ENCODE measurements around the gene ALKBH8.
"Not testable (repeated sequence)": the region's sequence is repeated elsewhere in the genome, so short reads cannot be mapped to it uniquely, and the experiment has no call there.

Gene ALKBH8

DNA sequence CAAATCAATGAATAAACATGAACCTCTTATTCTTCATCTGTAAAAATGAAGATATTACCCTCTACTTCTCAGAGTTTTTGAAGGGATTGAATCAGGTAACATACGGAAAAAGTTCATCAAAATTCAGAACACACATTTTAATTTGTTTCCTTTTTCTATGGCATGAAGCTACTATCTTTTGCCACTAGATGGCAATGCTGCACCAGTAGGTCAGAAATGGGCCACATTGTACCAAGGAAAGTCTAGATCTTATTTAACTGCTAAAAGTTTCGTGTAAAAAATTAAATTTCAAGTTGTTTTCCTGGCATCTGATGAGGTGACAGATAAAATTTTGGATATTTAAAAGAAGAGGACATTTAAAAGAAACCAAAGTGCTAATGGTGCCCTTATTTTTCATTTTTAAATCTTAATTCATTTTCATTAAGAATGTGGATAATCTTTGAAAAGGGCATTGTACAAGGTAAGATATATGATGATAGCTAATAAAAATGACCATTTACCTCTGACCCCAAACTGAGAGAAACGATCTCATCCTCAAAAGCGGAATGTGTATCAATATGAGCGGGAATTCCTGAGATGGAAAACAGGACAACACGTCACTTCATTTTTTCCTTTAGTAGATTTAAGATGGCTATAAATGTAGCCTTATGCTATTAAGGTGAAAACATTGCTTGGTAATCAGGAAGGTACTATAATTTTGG is 16.1 kb downstream of the ALKBH8 start:
- peak; percentile 35 for DNase-seq (ENCODE audit: extremely low spot score)
- TF ChIP-seq CTCF (IDR thresholded peaks at IDR 0.05; ENCODE audit: control extremely low read depth, extremely low read depth, low read depth, missing control alignments) = peak; percentile 85
- ChIA-PET CTCF (interaction anchor here (0.8 to 10.8 kb wide), 20 partner anchors 10 to 327 kb away, joined by 3 to 157 read pairs (median 4); partner anchors contain the start of genes ALKBH8 and ELMOD1), POLR2A (no interaction called here)

GRCh38 chr11:107547961-107548360 is 17.6 kb downstream of the ALKBH8 start:
- CTCF ChIA-PET = interaction anchor here (1.2 to 10.8 kb wide), 7 partner anchors 8 to 225 kb away, joined by 3 to 157 read pairs (median 10); partner anchors contain the start of gene ALKBH8

GRCh38 chr11:107545101-107545514 is 20.4 kb downstream of the ALKBH8 start:
- ChIA-PET CTCF (interaction anchor here (1.2 to 10.8 kb wide), 3 partner anchors 9 to 143 kb away, joined by 4 to 157 read pairs (median 97); partner anchors contain the start of gene ALKBH8), POLR2A (no interaction called here)
- DNase-seq (ENCODE audit: extremely low spot score) = no peak
- no peak for TF ChIP-seq CTCF (IDR thresholded peaks at IDR 0.05; ENCODE audit: control extremely low read depth, extremely low read depth, low read depth, missing control alignments)

More at GRCh38 chr11:107547961-107548360, 17.6 kb downstream of the ALKBH8 start:
- DNase-seq (ENCODE audit: extremely low spot score) = no peak
- POLR2A ChIA-PET = no interaction called here
- no peak for TF ChIP-seq CTCF (IDR thresholded peaks at IDR 0.05; ENCODE audit: control extremely low read depth, extremely low read depth, low read depth, missing control alignments)

DNA sequence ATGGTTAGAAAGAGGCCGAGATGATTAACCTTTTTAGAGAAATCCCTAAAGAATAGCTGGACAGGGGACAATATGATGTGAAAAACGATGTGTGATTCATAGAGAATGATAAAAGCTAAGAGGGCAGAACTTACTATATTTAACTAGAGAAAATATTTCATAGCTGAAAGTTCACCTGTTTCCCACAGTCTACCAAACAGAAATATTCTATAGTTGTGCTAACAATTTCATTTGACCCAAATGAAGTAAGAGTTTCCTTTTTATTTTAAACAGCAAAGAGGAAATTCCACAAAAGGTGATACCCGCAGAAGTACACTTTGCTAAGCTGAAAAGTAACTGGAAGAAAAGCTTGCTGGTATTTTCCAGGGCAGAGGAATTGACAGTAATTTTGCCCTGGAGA is 26.7 kb downstream of the ALKBH8 start:
- no peak for TF ChIP-seq CTCF (IDR thresholded peaks at IDR 0.05; ENCODE audit: control extremely low read depth, extremely low read depth, low read depth, missing control alignments)
- CTCF ChIA-PET = interaction anchor here (1.4 to 2.4 kb wide), 2 partner anchors 10 to 81 kb away, joined by 3 to 11 read pairs; partner anchors contain the start of gene CWF19L2
- POLR2A ChIA-PET = no interaction called here
- no peak for DNase-seq (ENCODE audit: extremely low spot score)

- ChIA-PET CTCF (interaction anchor here (1.2 kb wide), 1 partner anchor 12 kb away, joined by 3 read pairs; no protein-coding TSS in a partner anchor), POLR2A (no interaction called here)
- no peak for TF ChIP-seq CTCF (IDR thresholded peaks at IDR 0.05; ENCODE audit: control extremely low read depth, extremely low read depth, low read depth, missing control alignments)
- DNase-seq (ENCODE audit: extremely low spot score) = no peak
These were observed 27.3 kb downstream of the ALKBH8 start for GRCh38 chr11:107538239-107538638.

- POLR2A ChIA-PET; DNase-seq (ENCODE audit: extremely low spot score): not testable (repeated sequence)
- CTCF ChIA-PET = interaction anchor here (1.2 to 1.3 kb wide), 2 partner anchors 8 to 13 kb away, joined by 3 to 4 read pairs; no protein-coding TSS in a partner anchor
These were observed 28.4 kb downstream of the ALKBH8 start for GRCh38 chr11:107537155-107537554.

- no peak for TF ChIP-seq CTCF (IDR thresholded peaks at IDR 0.05; ENCODE audit: control extremely low read depth, extremely low read depth, low read depth, missing control alignments)
- DNase-seq (ENCODE audit: extremely low spot score) = no peak
- CTCF ChIA-PET = no interaction called here
- POLR2A ChIA-PET = no interaction called here
These were observed 39.3 kb downstream of the ALKBH8 start for GRCh38 chr11:107526197-107526596.
